NCI-H774 (cell line): ENCODE data around the gene HBA2.
"Not testable (repeated sequence)": the region's sequence is repeated elsewhere in the genome, so short reads cannot be mapped to it uniquely, and the experiment has no call there.

Experiments used
- DNase-seq: peaks from one replicate; lab custom pipeline; 2025; lab: John Stamatoyannopoulos, UW

HBA2 gene

DNA sequence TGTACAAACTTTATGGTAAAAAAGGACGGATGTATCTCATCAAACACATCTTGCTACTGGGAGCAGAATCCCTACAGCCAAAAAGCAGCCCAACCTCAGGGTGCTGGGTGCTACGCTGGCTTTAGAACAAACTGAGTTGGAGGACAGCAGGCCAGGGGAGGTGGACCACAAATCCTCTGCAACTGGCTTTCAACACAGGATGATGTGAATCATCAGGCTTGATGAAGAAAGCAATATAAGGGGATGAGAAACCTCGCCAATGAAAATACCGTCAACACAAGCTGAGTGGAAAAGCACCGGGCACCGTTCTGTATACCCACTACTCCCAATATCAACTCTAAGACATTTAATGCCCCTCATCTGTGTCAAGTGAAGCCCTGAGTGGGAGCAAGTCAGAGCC lies 21.8 kb downstream of the HBA2 start:
- DNase-seq = no peak

DNA sequence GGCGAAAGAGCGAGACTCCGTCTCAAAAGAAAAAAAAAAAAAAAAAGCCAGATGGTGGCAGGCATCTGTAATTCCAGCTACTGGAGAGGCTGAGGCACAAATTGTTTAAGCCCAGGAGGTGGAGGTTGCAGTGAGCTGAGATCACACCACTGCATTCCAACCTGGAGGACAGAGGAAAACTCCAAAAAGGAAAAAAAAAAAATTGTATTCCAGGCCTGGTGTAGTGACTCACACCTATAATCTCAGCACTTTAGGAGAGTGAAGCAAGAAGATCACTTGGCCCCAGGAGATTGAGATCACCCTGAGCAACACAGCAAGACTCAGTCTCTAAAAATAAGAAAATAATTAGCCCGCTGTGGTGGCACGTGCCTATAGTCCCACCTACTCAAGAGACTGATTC lies 27.7 kb downstream of the HBA2 start:
- no peak for DNase-seq

DNA sequence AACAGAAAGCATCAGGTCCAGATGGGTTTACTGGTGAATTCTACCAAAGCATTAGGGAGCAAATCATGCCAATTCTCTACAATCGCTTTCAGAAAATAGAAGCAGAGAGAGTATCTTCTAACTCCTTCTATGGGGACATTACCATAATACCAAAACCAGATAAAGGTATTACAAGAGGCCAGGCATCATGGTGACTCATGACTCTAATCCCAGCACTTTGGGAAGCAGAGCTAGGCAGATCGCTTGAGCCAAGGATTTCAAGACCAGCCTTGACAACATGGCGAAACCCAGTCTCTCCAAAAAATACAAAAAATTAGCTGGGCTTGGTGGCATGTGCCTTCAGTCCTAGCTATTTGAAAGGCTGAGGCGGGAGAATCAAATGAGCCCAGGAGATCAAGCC lies 30.6 kb downstream of the HBA2 start:
- no peak for DNase-seq

DNA sequence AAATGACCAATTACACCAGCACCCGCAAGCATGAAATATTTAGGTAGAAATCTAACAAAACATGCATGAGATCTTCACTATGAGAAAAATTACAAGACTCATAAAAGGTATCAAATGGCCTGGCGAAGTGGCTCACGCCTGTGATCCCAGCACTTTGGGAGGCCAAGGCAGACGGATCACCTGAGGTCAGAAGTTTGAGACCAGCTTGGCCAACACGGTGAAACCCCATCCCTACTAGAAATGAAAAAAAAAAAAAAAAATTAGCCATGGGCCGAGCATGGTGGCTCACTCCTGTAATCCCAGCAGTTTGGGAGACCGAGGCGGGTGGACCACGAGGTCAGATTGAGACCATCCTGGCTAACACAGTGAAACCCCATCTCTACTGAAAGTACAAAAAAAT lies 31.4 kb downstream of the HBA2 start:
- not testable (repeated sequence) for DNase-seq

DNA sequence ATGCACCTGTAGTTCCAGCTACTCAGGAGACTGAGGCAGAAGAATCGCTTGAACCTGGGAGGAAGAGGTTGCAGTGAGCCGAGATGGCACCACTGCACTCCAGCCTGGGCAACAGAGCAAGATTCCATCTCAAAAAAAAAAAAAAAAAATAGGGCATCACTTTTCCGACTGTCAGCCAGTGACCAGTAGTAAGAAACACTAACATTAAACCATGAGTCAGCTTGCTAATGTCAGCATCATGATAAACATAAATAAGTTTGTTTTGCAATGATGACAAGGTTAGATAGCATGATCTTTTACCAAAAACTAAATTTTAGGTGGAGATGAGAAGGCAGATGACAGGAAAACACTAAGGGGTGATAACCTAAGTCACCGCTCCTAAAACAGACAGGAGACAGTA lies 36.7 kb downstream of the HBA2 start:
- DNase-seq = not testable (repeated sequence)

DNA sequence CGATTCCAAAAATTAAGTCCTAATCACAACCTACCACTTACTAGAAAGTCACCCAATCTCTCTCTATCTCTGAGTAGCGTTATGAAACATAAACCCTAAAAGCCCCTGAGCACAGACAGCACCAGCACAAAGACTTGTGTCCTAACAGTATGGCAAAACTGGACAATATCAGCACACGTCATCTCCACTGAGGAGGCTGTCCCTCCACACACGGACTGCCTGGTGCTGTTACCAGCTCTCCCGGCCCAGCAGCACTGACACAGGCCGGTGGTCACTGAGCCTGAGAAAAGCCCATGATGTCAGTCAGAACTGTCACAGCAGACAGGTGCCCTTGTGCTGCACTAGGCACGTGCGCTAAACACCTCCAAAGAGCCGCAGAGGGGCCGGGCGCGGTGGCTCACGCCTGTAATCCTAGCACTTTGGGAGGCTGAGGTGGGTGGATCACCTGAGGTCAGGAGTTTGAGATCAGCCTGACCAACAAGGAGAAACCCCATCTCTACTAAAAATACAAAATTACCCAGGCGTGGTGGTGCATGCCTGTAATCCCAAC lies 39.0 kb downstream of the HBA2 start:
- not testable (repeated sequence) for DNase-seq

DNA sequence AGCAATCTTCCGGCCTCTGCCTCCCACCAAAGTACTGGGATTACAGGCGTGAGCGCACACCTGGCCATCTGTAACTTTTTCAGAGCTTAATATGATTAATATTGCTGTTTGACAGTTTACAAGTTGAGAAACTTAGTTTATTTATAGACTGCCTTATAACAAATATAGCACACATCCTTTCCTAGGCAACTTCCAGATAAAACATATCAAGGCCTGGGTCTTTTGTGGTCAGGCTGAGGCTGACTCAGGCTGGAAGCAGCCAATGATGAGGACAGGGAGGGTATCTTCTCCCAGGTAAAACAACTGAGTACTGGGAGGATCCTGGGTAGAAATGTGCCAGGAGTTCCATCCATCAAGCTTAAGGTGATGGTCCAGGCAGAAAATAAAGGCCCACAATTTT lies 40.3 kb downstream of the HBA2 start:
- DNase-seq = no peak

DNA sequence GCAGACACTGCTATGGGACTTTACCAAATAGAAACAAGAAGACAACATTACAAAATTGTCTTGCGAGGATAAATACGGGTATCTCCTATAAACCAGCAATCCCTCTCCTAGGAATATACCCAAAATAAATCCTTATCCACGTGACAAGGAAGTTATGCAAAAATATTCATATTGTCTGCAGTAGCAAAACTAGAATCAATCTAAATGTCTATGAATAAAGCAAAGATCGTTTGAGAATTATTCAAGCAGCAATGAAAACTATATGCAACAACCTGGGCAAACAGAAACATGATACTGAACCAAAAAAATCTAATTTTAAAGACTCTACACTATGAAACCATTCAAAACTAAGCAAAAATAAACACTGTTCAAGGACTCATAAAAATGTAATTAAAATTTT lies 47.3 kb downstream of the HBA2 start:
- no peak for DNase-seq
